ENCODE data around the gene FOXP3.

DNA sequence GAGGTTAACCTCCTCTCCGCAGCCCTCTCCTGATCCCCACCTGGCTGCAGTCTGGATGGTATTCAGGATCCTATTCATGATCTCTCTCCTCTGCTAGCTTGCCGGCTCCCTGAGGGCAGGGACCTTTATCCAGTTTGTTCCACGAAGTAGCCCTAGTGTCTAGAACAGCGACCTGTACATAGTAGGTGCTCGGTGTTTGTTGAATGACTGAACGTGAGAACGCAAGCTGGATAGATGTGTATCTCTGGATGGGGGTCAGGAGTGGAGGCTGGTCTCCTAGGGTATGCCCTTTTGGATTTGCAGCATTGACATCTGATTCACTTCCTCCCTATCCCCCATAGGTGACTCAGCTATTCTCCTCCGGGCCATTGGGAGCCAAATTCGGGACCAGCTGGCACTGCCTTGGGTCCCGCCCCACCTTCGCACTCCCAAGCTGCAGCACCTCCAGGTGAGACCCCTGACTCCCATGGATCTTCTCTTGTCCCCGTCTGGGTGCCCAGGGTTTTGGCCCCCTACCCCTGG is 21.9 kb downstream of the FOXP3 start:
- TF ChIP-seq POLR2A (IDR thresholded peaks at IDR 0.05) (no peak), POLR2AphosphoS5 (IDR thresholded peaks at IDR 0.05) (no peak)

Data from upper lobe of left lung (tissue), 4 donors.